Endothelial cell of umbilical vein (primary cell): Measurements from ENCODE around the gene UBE2Q2. TPM values are rescaled to one million over a fixed set of nuclear protein-coding genes. Genes with fewer than 3 reads are reported as not detected.

Source experiments
- BruUV-seq: library from RNA; stranded (reverse); fragments of 400-500 nt; replicated peaks from 2 replicates; lab custom pipeline; 2021; lab: Mats Ljungman, UMichigan
- CTCF ChIA-PET: fragments of 300-600, 350-600 bp; sonication (Branson Sonifier 250); formaldehyde crosslinking; loops from one replicate; lab custom pipeline; 2021; ENCODE audit warnings: antibody characterized with exemption, inconsistent platforms; lab: Charles Lee
- POLR2A ChIA-PET: fragments of 300-600, 350-600 bp; sonication (Branson Sonifier 250); formaldehyde crosslinking; loops from one replicate; lab custom pipeline; 2021; ENCODE audit warnings: antibody characterized with exemption, inconsistent platforms; lab: Charles Lee
- DNase-seq: peaks from one replicate; pipeline ENCODE4 v3.0.0-alpha.2; 2011; ENCODE audit warnings: low read depth, low spot score
- FAIRE-seq: peaks from 2 replicates; lab custom pipeline; 2011; peaks lifted over from hg19 to GRCh38; lab: Jason Lieb, UNC
- H2AFZ ChIP-seq: 2 replicates; pipeline ENCODE4 v1.6.0; 2012; ENCODE audit warnings: low read depth, low read length, control low read depth, inconsistent platforms
- H3K27ac ChIP-seq: 2 replicates; pipeline ENCODE4 v1.5.1; 2011; ENCODE audit warnings: low read depth, mild to moderate bottlenecking, control low read depth, low read length, moderate library complexity; ENCODE audit not compliant: insufficient read depth
- H3K27me3 ChIP-seq, 2 experiments: 2 replicates each; pipeline versions ENCODE4 v1.6.0 to v1.6.1; 2011; ENCODE audit warnings: low read length in 2 of 2, mixed read lengths in 1 of 2; ENCODE audit not compliant: control insufficient read depth in 2 of 2, insufficient read depth in 2 of 2
- H3K36me3 ChIP-seq, 2 experiments: 2 replicates in 1 of 2; 3 replicates in 1 of 2; pipeline ENCODE4 v1.5.1; 2011; ENCODE audit warnings: low read length in 2 of 2, mild to moderate bottlenecking in 1 of 2, moderate library complexity in 1 of 2; ENCODE audit not compliant: control insufficient read depth in 2 of 2, insufficient read depth in 2 of 2; ENCODE audit errors: extremely low read depth in 1 of 2
- H3K4me1 ChIP-seq: 3 replicates; pipeline ENCODE4 v1.5.1; 2011; ENCODE audit warnings: mild to moderate bottlenecking, low read length; ENCODE audit not compliant: control insufficient read depth, insufficient read depth; ENCODE audit errors: extremely low read depth
- H3K4me2 ChIP-seq: 2 replicates; pipeline ENCODE4 v1.6.1; 2011; ENCODE audit warnings: low read length, control low read depth, mixed read lengths; ENCODE audit not compliant: insufficient read depth
- H3K4me3 ChIP-seq, 3 experiments: fragments of 200-600 bp in 1 of 3; sonication (generic), shearing (Covaris generic) in 1 of 3; replicated peaks in 1 of 3; 2 replicates each; pipeline ENCODE4 v1.5.1; 2011 to 2016; ENCODE audit warnings: control low read depth in 3 of 3, low read length in 3 of 3, mild to moderate bottlenecking in 2 of 3, inconsistent platforms in 1 of 3, low read depth in 1 of 3, moderate library complexity in 1 of 3; ENCODE audit not compliant: insufficient read depth in 1 of 3
- H3K79me2 ChIP-seq: 2 replicates; pipeline ENCODE4 v1.6.0; 2012; ENCODE audit warnings: low read length, inconsistent platforms; ENCODE audit not compliant: control insufficient read depth, insufficient read depth
- H3K9ac ChIP-seq: replicated peaks from 2 replicates; pipeline ENCODE3; 2011; ENCODE audit warnings: low read length, control low read depth; ENCODE audit not compliant: insufficient read depth; ENCODE audit errors: extremely low read depth
- H3K9me1 ChIP-seq: replicated peaks from 3 replicates; pipeline ENCODE4 v1.6.0; 2011; ENCODE audit warnings: mild to moderate bottlenecking, low read length; ENCODE audit not compliant: control insufficient read depth, insufficient read depth; ENCODE audit errors: extremely low read depth
- H3K9me3 ChIP-seq: replicated peaks from 2 replicates; pipeline ENCODE4 v1.5.1; 2012; ENCODE audit warnings: low read length, inconsistent platforms; ENCODE audit not compliant: control insufficient read depth, insufficient read depth
- H4K20me1 ChIP-seq: replicated peaks from 2 replicates; pipeline ENCODE3; 2011; ENCODE audit warnings: mild to moderate bottlenecking, low read length; ENCODE audit not compliant: control insufficient read depth, insufficient read depth; ENCODE audit errors: extremely low read depth
- EZH2 ChIP-seq: IDR thresholded peaks from 2 replicates; pipeline ENCODE4 v1.6.1; 2012; ENCODE audit warnings: borderline replicate concordance, low read depth, mild to moderate bottlenecking, moderate library complexity, low read length, inconsistent platforms; ENCODE audit not compliant: severe bottlenecking
- FOS ChIP-seq: IDR thresholded peaks from 2 replicates; pipeline ENCODE4 v1.6.1; 2011; ENCODE audit warnings: mild to moderate bottlenecking, low read length, moderate library complexity, borderline replicate concordance; ENCODE audit not compliant: insufficient read depth
- GATA2 ChIP-seq: IDR thresholded peaks from 2 replicates; pipeline ENCODE4 v1.7.0; 2011; ENCODE audit warnings: low read depth, mild to moderate bottlenecking, moderate library complexity, mixed read lengths, low read length; ENCODE audit not compliant: insufficient read length, insufficient read depth
- JUN ChIP-seq: IDR thresholded peaks from 2 replicates; pipeline ENCODE4 v1.6.1; 2011; ENCODE audit warnings: borderline replicate concordance, low read depth; ENCODE audit not compliant: insufficient read length, insufficient read depth
- MYC ChIP-seq: IDR thresholded peaks from one replicate; pipeline ENCODE4 v1.6.1; 2011; ENCODE audit warnings: mild to moderate bottlenecking, low read depth, low read length
- POLR2A ChIP-seq: IDR thresholded peaks from 2 replicates; pipeline ENCODE4 v1.6.1; 2012; ENCODE audit warnings: low read depth, mild to moderate bottlenecking, control low read depth, low read length
- POLR2AphosphoS5 ChIP-seq: IDR thresholded peaks from 2 replicates; pipeline ENCODE4 v1.6.1; 2012; ENCODE audit warnings: low read depth, mild to moderate bottlenecking, control low read depth, low read length, moderate library complexity; ENCODE audit not compliant: insufficient read depth
- dilution Hi-C: fragments of 300-500 bp; cut with MboI; formaldehyde crosslinking; loops from one replicate; pipeline ENCODE4 v1.15.0; 2019; ENCODE audit warnings: low sequenced_read_pairs; ENCODE audit not compliant: extremely low pct_ligation_motif_present
- intact Hi-C: fragments of 100-400 bp; cut with micrococcal nuclease; formaldehyde crosslinking; loops from one replicate; pipeline ENCODE4 v1.10.0; 2022
- polyA plus RNA-seq, 4 experiments: library from polyadenylated mRNA; depleted of rRNA in 3 of 4; stranded (reverse) in 3 of 4; unstranded in 1 of 4; fragments of >200 nt; gene quantifications; 2 replicates each; pipeline versions ENCODE4 v1.2.1 to v1.2.3, GENCODE V29; 2011 to 2012; ENCODE audit warnings: missing spikeins in 1 of 4
- total RNA-seq: library from RNA; stranded (reverse); gene quantifications from 2 replicates; pipeline ENCODE4 v1.2.3, GENCODE V29; 2021
- TF ChIP-seq, protein P1 (sequence below): IDR thresholded peaks from 2 replicates; pipeline ENCODE4 v1.6.1; 2011; ENCODE audit not compliant: insufficient read depth, insufficient read length
- TF ChIP-seq, protein P2 (sequence below), 2 donors: IDR thresholded peaks; 1 replicate in 1 of 2; 2 replicates in 1 of 2; pipeline ENCODE4 v1.5.1; 2011; ENCODE audit warnings: low read length in 2 of 2, mild to moderate bottlenecking in 2 of 2, moderate library complexity in 2 of 2, control low read depth in 1 of 2, inconsistent platforms in 1 of 2, low read depth in 1 of 2; ENCODE audit not compliant: insufficient read depth in 1 of 2; ENCODE audit errors: extremely low read depth in 1 of 2

Gene UBE2Q2
- total and polyA plus RNA-seq, 2 donors (not counting 3 experiments of a cell fraction or from before 2014, with no cell fraction given): 12.9 to 32.8 TPM

DNA sequence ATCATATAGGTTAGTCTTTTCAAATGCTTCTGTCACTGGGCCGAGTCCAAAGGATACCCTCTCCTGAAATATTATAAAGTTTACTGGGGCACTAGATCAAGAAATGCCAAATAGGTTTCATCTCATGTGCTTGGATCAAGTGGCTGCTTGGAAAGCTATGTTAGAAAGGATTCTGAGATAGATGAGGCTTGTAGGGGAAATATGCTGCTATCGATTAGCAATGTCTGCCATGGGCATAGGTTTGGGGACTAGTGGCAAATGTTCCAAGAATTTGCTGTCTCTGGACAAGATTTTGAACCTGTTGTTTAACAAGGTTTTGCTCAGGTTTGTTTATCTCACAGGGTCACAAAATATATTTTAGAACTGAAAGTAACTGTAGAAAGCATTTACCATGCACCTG, 23.0 kb upstream of the UBE2Q2 start:
- H3K36me3 ChIP-seq: no peaks in the 10 kb centered on the region
- H2AFZ ChIP-seq: no peak overlapping the region
- dilution Hi-C loops (no loop called here), intact Hi-C loops (no loop called here)
- no peak overlapping the region for H3K4me3 ChIP-seq
- H3K27ac ChIP-seq: no peak overlapping the region
- ChIA-PET CTCF (interaction anchor here (1.0 to 1.4 kb wide), 3 partner anchors 9 to 102 kb away, joined by 3 to 4 read pairs (median 3); no protein-coding TSS in a partner anchor), POLR2A (no interaction called here)
- no peak for DNase-seq
- BruUV-seq: no TSS peak
- no peak for TF ChIP-seq GATA2
- TF ChIP-seq POLR2AphosphoS5: no peak
- H3K9me1 ChIP-seq: no peaks in the 10 kb centered on the region
- no peaks in the 10 kb centered on the region for H4K20me1 ChIP-seq
- peaks cover 0 to under 1% of the 10 kb centered on the region in 2 experiments for H3K27me3 ChIP-seq
- H3K9ac ChIP-seq: no peak overlapping the region
- no peaks in the 10 kb centered on the region for H3K9me3 ChIP-seq
- H3K4me2 ChIP-seq: no peak overlapping the region
- H3K4me1 ChIP-seq: peaks cover 13% of the 10 kb centered on the region
- H3K79me2 ChIP-seq: no peaks in the 10 kb centered on the region
- no peak for FAIRE-seq

DNA sequence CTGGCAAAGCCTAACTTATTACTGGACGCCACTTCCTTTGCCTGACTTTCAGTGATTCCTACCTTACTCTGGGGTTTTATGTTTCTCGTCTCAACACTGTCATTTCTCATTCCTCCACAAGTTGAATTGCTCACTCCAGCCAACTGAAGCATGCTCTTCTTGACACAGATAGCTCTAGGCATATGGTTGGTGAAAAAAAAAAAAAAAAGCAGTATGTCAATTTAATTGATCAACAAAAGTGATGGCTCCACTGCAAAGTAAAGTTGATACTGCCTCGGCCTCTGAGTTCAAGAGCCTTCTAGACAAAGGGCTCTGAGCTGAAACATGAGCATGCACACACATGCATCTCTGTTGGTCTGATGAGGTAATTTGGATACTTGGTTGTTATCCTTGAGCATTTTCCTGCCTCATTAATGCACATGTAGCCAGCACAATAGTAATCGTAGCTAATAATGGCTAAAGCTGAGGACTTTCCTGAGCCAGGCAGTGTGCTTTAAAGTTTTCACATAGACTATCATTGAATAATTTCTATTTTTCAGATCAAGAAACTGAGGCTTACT, 21.4 kb upstream of the UBE2Q2 start:
- CTCF ChIA-PET: interaction anchor here (1.6 kb wide), 1 partner anchor 15 kb away, joined by 4 read pairs; no protein-coding TSS in a partner anchor
- H3K4me3 ChIP-seq: no peak overlapping the region
- H4K20me1 ChIP-seq: no peaks in the 10 kb centered on the region
- H3K9ac ChIP-seq: no peak overlapping the region
- no peak for FAIRE-seq
- peaks cover 13% of the 10 kb centered on the region for H3K4me1 ChIP-seq
- H3K79me2 ChIP-seq: no peaks in the 10 kb centered on the region
- dilution Hi-C loops (no loop called here), intact Hi-C loops (no loop called here)
- BruUV-seq: no TSS peak
- no peaks in the 10 kb centered on the region for H3K36me3 ChIP-seq
- POLR2A ChIA-PET: no interaction called here
- H3K4me2 ChIP-seq: no peak overlapping the region
- H3K9me3 ChIP-seq: no peaks in the 10 kb centered on the region
- no peaks in the 10 kb centered on the region for H3K27me3 ChIP-seq
- no peaks in the 10 kb centered on the region for H3K9me1 ChIP-seq
- DNase-seq: no peak
- H3K27ac ChIP-seq: no peak overlapping the region
- no peak for TF ChIP-seq FOS
- no peak for TF ChIP-seq GATA2
- TF ChIP-seq, protein P1, sequence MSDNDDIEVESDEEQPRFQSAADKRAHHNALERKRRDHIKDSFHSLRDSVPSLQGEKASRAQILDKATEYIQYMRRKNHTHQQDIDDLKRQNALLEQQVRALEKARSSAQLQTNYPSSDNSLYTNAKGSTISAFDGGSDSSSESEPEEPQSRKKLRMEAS: no peak
- no peak for TF ChIP-seq EZH2
- no peak for TF ChIP-seq MYC
- TF ChIP-seq POLR2A: no peak
- no peak for TF ChIP-seq POLR2AphosphoS5
- TF ChIP-seq, protein P2, sequence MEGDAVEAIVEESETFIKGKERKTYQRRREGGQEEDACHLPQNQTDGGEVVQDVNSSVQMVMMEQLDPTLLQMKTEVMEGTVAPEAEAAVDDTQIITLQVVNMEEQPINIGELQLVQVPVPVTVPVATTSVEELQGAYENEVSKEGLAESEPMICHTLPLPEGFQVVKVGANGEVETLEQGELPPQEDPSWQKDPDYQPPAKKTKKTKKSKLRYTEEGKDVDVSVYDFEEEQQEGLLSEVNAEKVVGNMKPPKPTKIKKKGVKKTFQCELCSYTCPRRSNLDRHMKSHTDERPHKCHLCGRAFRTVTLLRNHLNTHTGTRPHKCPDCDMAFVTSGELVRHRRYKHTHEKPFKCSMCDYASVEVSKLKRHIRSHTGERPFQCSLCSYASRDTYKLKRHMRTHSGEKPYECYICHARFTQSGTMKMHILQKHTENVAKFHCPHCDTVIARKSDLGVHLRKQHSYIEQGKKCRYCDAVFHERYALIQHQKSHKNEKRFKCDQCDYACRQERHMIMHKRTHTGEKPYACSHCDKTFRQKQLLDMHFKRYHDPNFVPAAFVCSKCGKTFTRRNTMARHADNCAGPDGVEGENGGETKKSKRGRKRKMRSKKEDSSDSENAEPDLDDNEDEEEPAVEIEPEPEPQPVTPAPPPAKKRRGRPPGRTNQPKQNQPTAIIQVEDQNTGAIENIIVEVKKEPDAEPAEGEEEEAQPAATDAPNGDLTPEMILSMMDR (IDR thresholded peaks at IDR 0.05; ENCODE audit: extremely low read depth in 1 of 2, insufficient read depth in 1 of 2, low read depth in 1 of 2, low read length in 2 of 2): no peak
- no peak for TF ChIP-seq JUN
- H2AFZ ChIP-seq: no peak overlapping the region
